GM10847 (cell line): ENCODE measurements around the gene FAM163B.

Experiments used
- POLR2A ChIP-seq: IDR thresholded peaks from 2 replicates; pipeline ENCODE4 v1.6.1; 2011; ENCODE audit not compliant: insufficient read length; ENCODE audit errors: extremely low read depth

The FAM163B gene

DNA sequence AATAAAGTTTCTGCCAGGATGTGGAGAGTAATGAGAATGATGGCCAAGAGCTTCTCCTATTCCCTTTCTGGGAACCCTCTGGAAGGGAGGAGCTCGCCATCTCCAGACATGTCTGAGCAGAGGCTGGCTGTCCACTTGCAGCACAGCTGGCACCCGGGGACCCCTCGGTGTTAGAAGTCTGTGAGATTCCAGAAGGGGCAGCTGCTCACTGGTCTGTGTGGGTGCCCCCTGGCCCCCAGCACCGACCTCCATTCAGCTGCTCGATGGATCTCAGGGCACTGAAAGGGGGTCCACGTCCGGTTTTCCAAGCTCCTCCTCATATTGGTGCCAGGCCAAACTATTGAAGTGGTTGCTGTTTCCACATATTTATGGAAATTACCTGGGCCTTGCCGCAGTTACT, 3.6 kb upstream of the FAM163B start:
- no peak for TF ChIP-seq POLR2A

DNA sequence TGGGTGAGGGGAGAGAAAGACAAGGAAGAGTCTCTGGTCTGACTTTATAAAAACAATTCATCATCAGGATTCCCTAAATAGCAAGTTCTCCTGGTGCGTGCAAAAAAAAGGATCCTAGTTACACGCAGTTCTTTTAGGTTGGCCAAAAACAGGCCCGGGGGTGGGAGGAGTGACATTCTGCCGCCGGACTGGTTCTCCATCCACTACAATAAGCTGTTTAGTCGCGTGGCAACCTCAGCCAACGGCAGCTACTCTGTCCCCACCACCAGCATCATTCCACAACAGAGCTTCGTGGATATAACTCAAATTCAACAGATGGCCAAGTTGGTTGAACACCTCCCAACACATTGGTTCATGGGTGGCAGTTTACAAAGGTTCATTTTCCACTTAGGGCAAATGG, 2.9 kb upstream of the FAM163B start:
- no peak for TF ChIP-seq POLR2A

DNA sequence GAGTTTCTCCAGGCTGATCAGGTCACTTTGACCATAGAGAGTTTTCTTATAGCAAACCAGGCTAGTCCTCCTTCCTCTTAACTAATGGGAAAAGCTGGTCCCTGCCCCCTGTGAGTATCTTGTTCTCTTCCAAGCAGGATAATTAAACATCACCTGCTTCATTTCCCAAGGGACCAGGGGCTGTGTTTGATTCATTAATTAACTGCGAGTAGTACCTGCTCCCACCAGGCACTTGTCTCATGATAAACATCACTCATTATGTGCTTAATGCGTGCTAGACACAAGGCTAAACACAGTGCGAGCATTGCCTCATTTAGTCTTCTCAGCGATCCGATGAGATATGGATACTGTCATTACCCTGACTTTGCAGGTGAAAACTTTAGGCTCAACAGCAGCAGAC, 1.7 kb upstream of the FAM163B start:
- no peak for TF ChIP-seq POLR2A

DNA sequence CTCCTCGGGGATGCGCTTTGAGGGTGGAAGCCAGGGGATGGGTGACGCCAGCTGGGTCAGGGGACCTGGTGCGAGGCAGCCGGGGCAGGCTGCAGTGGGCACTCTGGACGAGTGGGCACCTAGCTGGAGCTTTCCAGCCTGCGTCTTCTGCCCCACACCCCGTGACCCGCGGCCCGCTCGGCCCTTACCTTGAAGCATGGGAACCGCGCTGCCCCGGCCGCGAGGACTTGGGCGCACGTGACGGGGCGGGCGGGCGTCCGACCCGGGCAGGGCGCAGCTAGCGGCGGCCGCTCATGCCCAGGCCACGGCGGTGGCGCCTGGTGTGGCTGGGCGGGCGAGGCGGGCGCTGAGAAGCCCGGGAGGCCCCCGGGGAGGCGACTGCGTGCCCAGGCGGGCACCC, 300 bp downstream of the FAM163B start:
- TF ChIP-seq POLR2A, result no peak

DNA sequence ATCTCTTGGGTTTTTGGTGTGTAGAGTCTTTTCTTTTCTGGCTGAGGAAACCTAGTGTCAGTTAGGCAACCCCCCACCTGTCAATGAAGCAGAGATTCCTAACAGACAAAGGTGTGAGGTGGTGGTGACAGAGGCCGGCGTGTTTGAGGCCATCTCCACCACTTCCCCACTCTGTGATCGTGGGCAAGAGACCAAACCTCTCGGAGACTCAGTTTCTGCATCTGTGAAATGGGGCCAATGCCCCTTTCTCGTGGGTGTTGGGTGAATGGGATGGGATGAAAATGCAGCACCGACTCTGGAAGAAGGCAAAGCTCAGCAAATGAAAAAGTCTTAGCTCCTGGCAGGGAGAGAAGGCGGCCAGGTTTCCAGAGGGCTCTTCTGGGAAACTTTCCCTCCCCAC, 807 bp downstream of the FAM163B start:
- no peak for TF ChIP-seq POLR2A

DNA sequence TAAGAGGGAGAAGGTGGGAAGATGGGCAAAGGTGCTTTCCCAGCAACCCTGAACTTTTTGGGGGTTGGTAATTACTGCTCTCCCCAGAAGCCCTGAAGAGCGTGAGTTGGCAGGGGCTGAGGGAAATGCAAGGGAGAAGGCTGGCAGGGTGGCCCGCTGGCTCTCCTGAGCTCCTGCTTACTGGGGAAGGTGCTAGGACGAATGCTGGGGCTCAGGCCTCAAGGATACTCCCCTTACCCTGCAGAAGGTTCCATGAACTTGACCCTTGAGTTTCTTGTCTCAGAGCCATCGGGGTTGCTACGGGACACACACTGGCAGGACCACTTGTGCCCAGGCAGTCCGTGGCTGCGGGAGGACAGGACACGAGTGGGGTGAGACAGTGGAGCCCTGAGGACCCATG, 1.2 kb downstream of the FAM163B start:
- no peak for TF ChIP-seq POLR2A

DNA sequence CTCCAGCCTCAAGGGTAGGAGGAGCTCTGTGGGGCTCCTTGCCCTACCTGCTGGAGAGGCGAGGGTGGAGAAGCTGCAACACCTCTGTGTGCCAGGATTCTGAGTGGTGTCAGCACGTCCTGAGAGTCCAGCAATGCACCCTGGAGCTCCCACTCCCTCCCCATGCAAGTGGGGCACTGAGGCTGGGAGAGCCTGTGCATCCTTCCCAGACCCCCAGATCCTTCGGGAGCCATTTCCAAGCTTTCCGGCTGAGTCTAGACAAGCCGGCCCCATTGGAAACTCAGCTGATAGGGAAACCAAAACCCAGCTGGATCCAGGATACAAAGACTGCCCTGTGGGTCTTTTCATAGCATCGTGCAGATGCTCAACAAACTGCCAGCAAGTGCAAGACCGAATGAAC, 1.8 kb downstream of the FAM163B start:
- TF ChIP-seq POLR2A, result no peak

DNA sequence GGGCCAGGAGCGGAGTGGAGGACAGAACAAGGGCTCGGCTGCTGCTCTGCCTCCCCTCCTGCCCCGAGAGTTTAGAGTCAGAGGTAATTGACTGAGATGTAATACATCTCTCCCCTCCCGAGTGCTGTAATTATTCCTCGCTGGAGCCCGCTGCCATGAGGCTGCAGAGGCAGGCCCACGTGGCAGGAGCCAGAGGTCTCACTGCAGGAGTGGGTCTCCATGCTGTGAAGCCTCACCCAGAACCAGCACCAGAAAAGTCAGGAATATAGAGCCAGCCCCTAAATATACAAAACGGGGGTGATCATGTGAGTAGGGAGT, 2.5 kb downstream of the FAM163B start:
- TF ChIP-seq POLR2A, result no peak

DNA sequence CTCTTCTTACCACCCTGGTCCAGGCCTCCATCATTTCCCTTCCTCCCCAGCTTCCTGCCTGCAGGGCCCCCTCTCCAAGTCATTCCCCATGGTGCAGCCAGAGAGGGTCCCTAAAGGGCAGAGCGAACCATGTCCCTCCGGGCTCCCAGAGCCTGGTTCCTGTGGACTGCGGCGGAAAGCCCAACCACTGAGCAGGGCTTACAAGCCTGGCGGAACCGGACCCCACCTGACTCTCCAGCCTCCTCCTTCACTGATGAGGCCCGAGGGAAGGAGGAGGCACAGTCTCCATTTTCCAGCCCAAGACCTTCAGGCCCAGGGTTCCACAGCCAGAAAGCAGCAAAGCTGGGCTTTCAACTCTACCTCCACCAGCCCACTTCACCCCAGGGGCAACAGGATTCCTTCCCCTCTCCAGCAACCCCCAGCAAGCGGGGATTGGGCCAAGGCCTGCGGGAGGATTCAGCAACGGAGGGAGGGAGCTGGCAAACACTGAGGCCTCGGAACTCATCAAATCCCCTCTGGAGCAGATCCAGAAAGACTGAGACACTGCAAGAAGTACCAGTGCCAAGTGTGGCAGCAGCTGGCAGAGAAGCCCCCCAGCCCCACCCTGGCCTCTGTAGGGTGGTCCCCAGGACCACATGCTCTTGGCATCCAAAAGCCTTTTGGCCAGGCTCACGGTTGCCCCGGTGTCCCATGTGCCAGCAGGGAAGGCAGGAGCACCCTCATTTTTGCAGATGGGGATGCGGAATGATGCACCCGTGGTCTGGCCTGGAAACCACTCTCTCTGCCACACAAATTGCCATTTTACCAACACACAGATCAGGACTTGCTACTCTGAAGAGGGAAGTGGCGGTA, 3.1 kb downstream of the FAM163B start:
- no peak for TF ChIP-seq POLR2A

DNA sequence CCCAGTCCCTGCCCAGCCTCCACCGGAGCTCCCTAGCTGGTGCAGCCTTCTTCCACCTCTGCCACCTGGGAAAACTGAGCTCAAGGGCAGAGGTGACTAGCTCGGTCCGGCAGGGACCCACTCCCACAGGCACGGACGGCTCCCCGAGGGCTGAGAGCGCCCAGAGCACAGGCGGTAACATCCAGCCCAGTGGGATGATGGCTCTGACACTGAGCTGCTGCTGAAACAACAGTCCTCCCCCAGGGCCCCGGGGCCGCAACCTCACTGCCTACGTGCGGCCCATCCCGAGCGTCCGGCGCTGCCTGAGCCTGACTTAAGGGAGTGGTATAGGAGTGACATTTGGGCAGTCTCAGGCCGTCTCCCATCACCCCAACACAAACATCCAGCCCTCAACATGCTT, 3.7 kb downstream of the FAM163B start:
- TF ChIP-seq POLR2A, result no peak

DNA sequence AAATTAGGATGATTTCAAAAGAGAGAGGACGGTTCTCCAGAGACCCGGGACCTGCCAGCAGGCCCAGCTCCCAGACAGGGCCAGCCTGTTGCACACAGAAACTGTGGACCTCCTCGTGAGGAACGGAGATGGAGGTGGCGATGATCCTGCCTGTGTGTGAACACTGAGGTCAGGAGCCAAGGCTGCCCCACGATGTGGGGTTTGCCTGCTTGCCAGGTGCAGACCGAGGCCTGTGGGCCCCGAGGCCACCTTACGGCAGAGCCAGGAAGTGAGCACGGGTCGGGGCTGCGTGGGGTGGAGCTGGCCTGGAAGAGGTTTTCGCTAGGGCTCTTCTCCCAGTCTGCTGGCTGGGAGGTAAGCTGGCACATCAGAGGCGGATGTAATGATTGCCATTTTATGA, 4.3 kb downstream of the FAM163B start:
- no peak for TF ChIP-seq POLR2A

DNA sequence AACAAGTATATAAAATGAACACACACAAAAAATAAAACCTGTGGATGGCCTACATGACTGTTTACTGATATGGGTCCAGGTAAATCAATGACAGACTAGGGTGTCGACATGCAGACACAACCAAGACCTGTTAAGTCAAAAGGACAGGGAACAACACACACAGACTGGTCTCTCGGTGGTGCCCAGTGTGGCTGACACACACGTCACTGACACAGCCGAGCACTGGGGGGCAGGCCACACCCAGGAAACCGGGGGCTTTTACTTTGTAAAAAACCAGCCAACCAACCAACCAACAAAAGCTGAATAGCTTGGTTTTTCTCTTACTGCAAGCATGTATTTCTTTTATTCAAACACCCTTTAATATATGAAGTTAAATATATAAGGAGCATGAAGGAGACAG, 5.0 kb downstream of the FAM163B start:
- no peak for TF ChIP-seq POLR2A

DNA sequence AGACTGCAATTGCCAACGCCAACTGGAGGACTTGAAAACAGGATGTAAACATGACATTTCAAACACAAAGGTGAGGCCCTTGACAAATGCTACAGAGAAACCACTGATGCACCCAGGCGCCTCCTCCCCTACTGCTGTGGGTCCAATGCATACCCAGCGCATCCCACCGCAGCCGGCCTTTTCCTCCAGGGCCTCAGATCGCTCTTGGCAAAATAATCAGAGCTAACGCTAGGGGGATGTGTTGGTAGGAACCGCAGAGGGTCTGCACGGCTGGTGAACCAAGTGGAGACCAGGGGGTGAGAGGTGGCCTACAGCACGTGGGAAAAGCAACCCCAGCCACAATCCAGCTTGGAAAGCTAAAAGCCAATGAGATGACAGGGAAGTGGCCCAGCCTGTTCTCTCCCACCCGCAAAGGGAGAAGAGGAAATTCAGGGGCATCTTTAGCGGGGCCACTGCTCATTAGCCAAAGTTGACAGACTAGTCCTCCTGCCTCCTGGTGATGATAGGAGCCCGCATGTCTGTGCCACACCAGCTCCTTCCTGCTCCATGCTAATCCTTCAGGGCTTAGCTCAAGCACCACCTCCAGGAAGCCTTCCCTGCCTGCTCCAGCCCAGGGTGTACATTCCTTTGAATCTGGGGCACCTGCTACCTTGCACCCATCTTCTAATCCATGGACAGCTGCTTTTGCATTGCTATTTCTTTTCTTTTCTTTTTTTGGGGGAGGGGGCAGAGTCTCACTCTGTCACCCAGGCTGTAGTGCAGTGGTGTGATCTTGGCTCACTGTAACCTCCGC, 5.9 kb downstream of the FAM163B start:
- TF ChIP-seq POLR2A, result no peak

DNA sequence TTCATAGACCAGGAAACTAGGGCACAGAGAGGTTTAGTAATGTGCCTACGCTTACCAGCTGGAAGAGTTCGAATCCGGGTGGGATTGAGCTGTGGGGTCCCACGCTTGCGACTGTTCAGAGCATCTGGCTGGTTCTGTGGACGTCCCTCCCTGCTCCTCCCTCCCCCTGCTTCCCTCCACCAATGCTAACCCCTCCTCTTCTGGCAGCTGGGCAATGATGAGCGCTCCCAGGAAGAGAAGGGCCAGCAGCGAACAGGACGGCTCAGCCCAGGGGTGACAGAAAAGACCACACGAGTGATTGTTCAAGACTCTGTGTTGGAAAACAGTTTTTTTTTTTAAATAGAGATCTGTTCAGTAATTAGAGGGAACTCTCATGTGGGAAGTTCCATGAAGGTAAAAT, 6.9 kb downstream of the FAM163B start:
- no peak for TF ChIP-seq POLR2A

DNA sequence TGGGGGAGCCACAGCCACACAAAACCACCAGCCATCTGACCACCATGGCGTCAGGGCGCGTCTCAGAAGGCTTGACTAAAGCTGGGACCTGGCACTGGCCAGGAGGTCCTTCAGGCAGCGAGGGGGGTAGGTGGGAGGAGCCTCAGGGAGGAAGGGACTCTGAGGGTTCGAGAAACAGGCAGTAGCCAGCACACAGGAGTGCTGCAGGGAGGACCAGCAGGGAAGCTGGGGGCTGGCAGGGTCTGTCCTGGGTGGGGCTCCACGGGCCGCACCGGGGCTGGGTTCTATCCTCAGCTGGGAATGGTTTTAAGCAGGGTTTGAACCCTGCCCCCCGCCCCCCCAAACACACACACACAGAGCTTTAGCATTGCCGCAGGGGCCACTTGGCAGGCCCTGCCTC, 7.4 kb downstream of the FAM163B start:
- TF ChIP-seq POLR2A, result no peak

DNA sequence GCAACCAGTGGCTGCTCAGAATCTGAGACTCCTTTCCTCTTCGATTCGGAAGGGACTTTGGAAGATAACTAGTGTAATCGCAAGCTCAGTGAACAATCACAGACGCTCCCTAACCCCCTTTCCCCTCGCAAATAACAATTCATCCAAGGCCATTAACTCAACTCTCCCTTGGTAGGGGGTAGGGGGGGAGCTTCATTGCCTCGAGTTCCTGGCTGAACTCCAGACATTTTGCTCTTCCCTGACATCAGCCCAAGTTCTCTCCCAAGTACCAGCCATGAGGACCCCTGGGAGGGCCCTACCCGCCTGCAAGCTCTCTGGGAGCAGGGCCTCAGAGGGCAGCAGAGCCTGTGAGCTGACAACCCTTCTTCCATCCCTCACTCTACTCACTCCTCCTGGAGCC, 8.4 kb downstream of the FAM163B start:
- TF ChIP-seq POLR2A, result no peak
